GM19372 (cell line): ENCODE measurements around the gene KCNJ6.
"Not testable (repeated sequence)": the region's sequence is repeated elsewhere in the genome, so short reads cannot be mapped to it uniquely, and the experiment has no call there.

ENCODE experiments used
- ATAC-seq: cut with Tn5 transposase; IDR thresholded peaks from one replicate; pipeline ENCODE4 v1.9.1; 2021; ENCODE audit warnings: mild to moderate bottlenecking, low read depth, moderate library complexity; ENCODE audit not compliant: unreplicated experiment

Gene KCNJ6

GRCh38 chr21:37749132-37749531, 167.1 kb downstream of the KCNJ6 start:
- no peak for ATAC-seq

DNA sequence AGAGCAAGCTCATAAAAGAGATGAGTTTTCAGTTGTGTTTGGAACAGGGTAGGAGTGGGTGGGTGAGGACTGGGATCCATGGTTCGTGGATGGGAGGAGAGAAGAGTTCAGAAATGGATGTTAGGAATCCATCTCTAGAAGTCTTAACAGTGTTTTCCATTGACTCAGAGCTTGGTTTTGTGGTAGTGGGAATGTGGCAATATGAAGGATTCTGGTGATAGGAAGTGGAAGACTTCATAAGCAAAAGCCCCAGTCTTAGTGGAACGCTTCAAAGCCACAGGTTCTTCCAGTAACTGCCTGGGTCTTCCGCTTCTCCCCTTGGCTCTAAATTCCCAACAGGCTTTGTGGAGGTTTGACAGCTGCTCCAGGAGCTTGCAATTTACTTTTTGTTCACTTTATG, 167.9 kb downstream of the KCNJ6 start:
- ATAC-seq: no peak

- no peak for ATAC-seq
Observed at GRCh38 chr21:37746849-37747248, 169.4 kb downstream of the KCNJ6 start.

- no peak for ATAC-seq
Observed at GRCh38 chr21:37744551-37744950, 171.7 kb downstream of the KCNJ6 start.

GRCh38 chr21:37742532-37742931, 173.7 kb downstream of the KCNJ6 start:
- ATAC-seq: no peak

GRCh38 chr21:37742115-37742514, 174.1 kb downstream of the KCNJ6 start:
- no peak for ATAC-seq

GRCh38 chr21:37737996-37738395, 178.3 kb downstream of the KCNJ6 start:
- no peak for ATAC-seq

GRCh38 chr21:37737507-37737906, 178.8 kb downstream of the KCNJ6 start:
- no peak for ATAC-seq

DNA sequence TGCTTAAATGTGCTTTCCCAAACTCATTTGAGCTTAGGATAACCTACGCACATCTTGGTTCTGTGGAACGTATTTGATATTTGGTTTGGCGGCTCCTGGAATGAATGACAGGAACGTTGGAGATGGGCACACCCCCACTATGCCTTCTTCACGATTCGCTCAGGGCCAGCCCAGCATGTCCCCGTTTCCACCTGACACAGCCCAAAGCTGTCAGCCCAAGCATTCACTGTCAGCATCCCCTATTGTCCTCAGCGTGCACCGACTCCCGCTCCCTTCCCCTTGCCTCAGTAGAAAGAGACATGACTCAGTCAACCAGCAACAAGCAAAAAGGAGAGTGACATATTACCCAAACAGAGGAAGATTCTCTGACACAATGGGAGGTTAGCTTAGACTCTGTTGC, 181.4 kb downstream of the KCNJ6 start:
- no peak for ATAC-seq

DNA sequence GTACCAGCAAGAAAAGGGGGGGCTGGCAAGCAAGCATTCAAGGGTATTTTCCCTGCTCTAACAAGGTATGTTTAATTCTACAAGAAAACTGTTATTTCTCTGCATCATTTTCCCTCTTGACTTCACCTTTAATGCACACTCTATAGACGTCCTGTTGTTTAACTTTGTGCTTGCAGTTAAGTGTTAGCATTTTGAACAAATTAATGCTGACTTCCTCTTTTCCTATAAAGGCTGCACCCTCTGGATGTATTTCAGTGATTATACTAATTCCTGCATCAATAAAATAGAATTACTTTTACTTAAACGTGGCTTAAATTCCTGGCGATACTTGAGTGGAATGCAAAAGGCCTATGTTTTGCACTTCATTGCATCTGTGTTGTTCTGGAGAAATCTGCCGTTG, 183.3 kb downstream of the KCNJ6 start:
- no peak for ATAC-seq

DNA sequence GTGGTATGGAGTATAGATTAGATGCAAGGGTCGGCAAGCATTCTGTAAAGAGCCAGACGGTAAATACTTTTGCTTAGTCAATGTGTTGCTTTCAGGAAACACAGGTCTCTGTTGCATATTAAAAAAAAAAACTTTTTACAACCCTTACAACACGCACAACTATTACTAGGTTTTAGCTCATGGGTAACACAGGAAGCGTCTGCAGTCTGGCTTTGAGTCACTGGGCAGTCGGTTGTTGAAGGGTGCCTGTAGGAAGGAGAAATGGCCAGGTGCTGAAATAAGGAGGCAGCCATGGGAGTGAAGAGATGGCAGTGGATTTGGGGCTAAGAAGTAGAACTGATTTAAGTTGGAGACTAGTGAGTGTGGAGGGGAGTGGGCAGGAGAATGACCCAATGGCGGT, 192.1 kb downstream of the KCNJ6 start:
- no peak for ATAC-seq

- no peak for ATAC-seq
Observed at GRCh38 chr21:37717534-37717933, 198.7 kb downstream of the KCNJ6 start.

GRCh38 chr21:37712569-37712934, 203.7 kb downstream of the KCNJ6 start:
- not testable (repeated sequence) for ATAC-seq

DNA sequence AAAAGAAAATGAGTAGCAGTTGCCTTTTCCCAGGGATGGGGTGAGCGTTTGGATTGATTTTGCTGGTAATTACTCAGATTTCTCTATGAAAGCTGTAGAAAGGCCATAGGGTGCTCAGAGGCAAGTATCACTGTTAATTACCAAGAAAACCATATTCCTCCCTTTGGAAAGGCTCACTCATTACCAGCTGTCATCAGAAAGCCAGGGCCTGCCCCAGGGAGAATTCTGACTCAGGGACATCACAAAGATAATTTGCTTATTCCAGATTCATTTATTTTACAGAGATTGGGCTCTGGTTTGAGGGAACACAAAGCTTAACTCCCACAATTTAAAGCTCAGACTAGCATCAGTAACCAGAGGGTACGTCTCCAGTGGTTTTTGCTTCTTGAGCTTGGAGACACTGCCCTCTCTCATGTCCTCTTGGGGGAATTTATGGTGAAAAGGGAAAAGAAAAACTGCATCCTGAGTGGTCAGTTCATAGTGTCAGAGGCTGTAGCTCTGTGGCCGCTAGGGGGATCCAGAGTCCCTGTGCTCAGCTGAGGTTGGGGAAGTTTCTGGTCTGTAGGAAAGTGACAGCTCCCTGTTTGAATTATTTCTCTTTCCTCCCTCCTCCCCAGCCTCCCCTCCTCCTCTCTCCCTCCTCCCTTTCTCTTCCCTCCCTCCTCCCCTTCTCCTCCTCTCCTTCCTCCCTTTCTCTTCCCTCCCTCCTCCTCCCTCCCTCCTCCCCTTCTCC, 204.3 kb downstream of the KCNJ6 start:
- ATAC-seq: peak; percentile 81

DNA sequence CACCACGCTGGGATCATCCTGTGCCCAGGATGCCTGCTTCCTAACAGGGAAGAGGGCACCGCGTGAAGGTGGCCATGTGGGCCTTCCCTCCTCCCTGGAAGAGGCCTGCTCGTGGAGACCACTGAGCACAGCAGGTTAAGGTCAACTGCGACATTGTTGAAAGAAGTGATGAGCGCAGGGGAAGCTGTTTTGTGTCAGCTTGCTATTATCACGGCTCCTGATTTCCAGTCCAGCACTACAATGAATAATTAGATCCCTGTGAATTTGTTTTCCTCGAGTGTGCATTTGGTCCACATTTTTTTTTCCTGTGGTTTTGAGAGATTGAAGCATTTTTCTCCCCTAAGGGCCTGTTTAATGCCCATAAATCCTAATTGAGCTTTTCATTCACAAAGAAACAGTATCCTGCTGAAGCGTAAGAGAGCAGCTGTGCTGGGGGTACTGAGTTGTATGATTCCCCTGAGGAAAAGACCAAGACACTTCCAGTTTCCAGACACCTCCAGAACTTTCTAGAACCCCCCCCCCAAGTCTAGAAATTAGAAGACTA, 204.9 kb downstream of the KCNJ6 start:
- ATAC-seq: no peak

GRCh38 chr21:37710546-37711285, 205.5 kb downstream of the KCNJ6 start:
- no peak for ATAC-seq

DNA sequence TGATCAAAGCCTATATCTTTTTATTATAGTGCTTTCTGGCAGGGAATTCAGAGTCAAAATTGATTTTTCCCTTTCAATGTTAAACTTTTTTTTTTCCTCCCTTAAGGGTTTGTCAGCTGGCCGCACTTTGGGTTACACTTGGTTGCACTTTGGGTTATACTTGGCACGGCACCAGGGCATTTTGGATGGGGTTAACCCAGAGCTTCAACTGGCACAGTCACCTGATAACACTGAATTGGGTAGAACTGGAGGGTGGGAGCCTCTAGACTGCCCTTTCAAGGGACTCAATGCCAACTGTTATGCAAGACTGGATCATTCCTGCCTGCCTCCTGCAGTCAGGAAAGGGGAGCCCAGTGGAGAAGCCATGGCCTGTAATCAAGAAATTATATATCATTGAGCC, 211.5 kb downstream of the KCNJ6 start:
- no peak for ATAC-seq

DNA sequence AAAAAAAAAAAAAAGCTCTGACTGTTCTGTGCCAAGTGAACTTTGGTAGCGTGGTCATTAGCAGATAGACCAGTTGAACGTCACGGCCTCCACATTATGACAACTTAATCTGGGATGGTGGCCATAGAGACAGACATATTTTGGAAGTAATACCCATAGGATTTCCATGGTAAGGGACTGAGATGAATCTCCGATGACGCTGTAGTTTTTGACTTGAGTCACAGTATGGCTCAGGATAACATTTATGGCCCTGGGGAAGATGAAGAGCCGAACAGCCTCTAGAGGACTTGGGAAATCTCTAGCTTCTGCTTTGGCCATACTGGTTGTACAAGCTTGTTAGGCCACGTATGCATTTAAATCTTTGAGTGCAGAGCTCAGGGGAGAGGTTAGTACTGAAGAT, 214.0 kb downstream of the KCNJ6 start:
- no peak for ATAC-seq

- peak; percentile 92 for ATAC-seq
Observed at GRCh38 chr21:37700641-37701202, 215.5 kb downstream of the KCNJ6 start.

- no peak for ATAC-seq
Observed at GRCh38 chr21:37699024-37699775, 217.1 kb downstream of the KCNJ6 start.

GRCh38 chr21:37696936-37697335, 219.3 kb downstream of the KCNJ6 start:
- no peak for ATAC-seq
